Trophoblast cell (in vitro differentiated cells and primary cell): ENCODE data around the gene KRT222.

Experiments used
- DNase-seq, 2 donors: peaks; one replicate each; pipeline ENCODE4 v3.0.0-alpha.2; 2016
- H2AFZ ChIP-seq: 2 replicates; pipeline ENCODE4 v1.6.1; 2013; ENCODE audit warnings: low read length, moderate library complexity, mild to moderate bottlenecking; ENCODE audit not compliant: insufficient read depth, poor library complexity
- H2AK5ac ChIP-seq: 2 replicates; pipeline ENCODE4 v1.6.1; 2013; ENCODE audit warnings: mild to moderate bottlenecking, low read length
- H2BK120ac ChIP-seq: 2 replicates; pipeline ENCODE4 v1.6.1; 2013; ENCODE audit warnings: low read length, mild to moderate bottlenecking, moderate library complexity; ENCODE audit not compliant: insufficient read depth, poor library complexity
- H2BK12ac ChIP-seq: 2 replicates; pipeline ENCODE4 v1.6.1; 2013; ENCODE audit warnings: mild to moderate bottlenecking, low read length, moderate library complexity
- H2BK5ac ChIP-seq: 2 replicates; pipeline ENCODE4 v1.6.1; 2013; ENCODE audit warnings: low read length, low read depth, moderate library complexity, mild to moderate bottlenecking; ENCODE audit not compliant: poor library complexity
- H3K14ac ChIP-seq: 2 replicates; pipeline ENCODE4 v1.6.1; 2013; ENCODE audit warnings: mild to moderate bottlenecking, low read length
- H3K18ac ChIP-seq: 2 replicates; pipeline ENCODE4 v1.6.1; 2013; ENCODE audit warnings: mild to moderate bottlenecking, low read length
- H3K23ac ChIP-seq: 2 replicates; pipeline ENCODE4 v1.6.1; 2013; ENCODE audit warnings: low read length
- H3K27ac ChIP-seq: 2 replicates; pipeline ENCODE4 v1.5.1; 2013; ENCODE audit warnings: low read depth, mild to moderate bottlenecking, inconsistent platforms, low read length, moderate library complexity
- H3K27me3 ChIP-seq: 2 replicates; pipeline ENCODE4 v1.6.1; 2013; ENCODE audit warnings: inconsistent platforms, mild to moderate bottlenecking, low read length, moderate library complexity; ENCODE audit not compliant: insufficient read depth
- H3K36me3 ChIP-seq, 2 experiments: 1 replicate in 1 of 2; 2 replicates in 1 of 2; pipeline ENCODE4 v1.6.1; 2013; ENCODE audit warnings: low read length in 2 of 2, mild to moderate bottlenecking in 2 of 2, moderate library complexity in 1 of 2; ENCODE audit not compliant: insufficient read depth in 2 of 2, control insufficient read depth in 1 of 2
- H3K4ac ChIP-seq: 2 replicates; pipeline ENCODE4 v1.6.1; 2013; ENCODE audit warnings: low read depth, mild to moderate bottlenecking, low read length, moderate library complexity
- H3K4me1 ChIP-seq, 2 experiments: 1 replicate in 1 of 2; 2 replicates in 1 of 2; pipeline ENCODE4 v1.6.1; 2013; ENCODE audit warnings: low read length in 2 of 2, mild to moderate bottlenecking in 2 of 2, moderate library complexity in 1 of 2; ENCODE audit not compliant: insufficient read depth in 2 of 2, control insufficient read depth in 1 of 2
- H3K4me2 ChIP-seq: 2 replicates; pipeline ENCODE4 v1.6.1; 2013; ENCODE audit warnings: inconsistent platforms, mild to moderate bottlenecking, low read length, moderate library complexity
- H3K4me3 ChIP-seq: 2 replicates; pipeline ENCODE4 v1.5.1; 2013; ENCODE audit warnings: mild to moderate bottlenecking, low read depth, low read length, inconsistent platforms
- H3K79me1 ChIP-seq: one replicate; pipeline ENCODE4 v1.6.1; 2013; ENCODE audit warnings: low read length
- H3K79me2 ChIP-seq: 2 replicates; pipeline ENCODE4 v1.6.1; 2013; ENCODE audit warnings: low read length, mild to moderate bottlenecking; ENCODE audit not compliant: control insufficient read depth, insufficient read depth, poor library complexity
- H3K9ac ChIP-seq: 2 replicates; pipeline ENCODE4 v1.6.1; 2013; ENCODE audit warnings: mild to moderate bottlenecking, low read length
- H3K9me3 ChIP-seq: 2 replicates; pipeline ENCODE4 v1.6.1; 2013; ENCODE audit warnings: low read depth, mild to moderate bottlenecking, control low read depth, inconsistent platforms, low read length; ENCODE audit not compliant: insufficient read depth
- H4K12ac ChIP-seq: 2 replicates; pipeline ENCODE4 v1.6.1; 2013; ENCODE audit warnings: low read depth, mild to moderate bottlenecking, low read length, moderate library complexity
- H4K8ac ChIP-seq: 2 replicates; pipeline ENCODE4 v1.6.1; 2013; ENCODE audit warnings: low read depth, mild to moderate bottlenecking, low read length, moderate library complexity
- H4K91ac ChIP-seq: one replicate; pipeline ENCODE4 v1.6.1; 2013; ENCODE audit warnings: low read depth, mild to moderate bottlenecking, low read length, moderate library complexity
- WGBS: extraction: QIAGEN DNeasy Blood & Tissue Kit; methylation state at CpG from one replicate; pipeline ENCODE4 v1.1.7; 2013; ENCODE audit warnings: missing lambda C conversion rate; ENCODE audit not compliant: insufficient read length, insufficient coverage; ENCODE audit errors: extremely low coverage; 5-methylcytosine and 5-hydroxymethylcytosine counted together

KRT222 gene

DNA sequence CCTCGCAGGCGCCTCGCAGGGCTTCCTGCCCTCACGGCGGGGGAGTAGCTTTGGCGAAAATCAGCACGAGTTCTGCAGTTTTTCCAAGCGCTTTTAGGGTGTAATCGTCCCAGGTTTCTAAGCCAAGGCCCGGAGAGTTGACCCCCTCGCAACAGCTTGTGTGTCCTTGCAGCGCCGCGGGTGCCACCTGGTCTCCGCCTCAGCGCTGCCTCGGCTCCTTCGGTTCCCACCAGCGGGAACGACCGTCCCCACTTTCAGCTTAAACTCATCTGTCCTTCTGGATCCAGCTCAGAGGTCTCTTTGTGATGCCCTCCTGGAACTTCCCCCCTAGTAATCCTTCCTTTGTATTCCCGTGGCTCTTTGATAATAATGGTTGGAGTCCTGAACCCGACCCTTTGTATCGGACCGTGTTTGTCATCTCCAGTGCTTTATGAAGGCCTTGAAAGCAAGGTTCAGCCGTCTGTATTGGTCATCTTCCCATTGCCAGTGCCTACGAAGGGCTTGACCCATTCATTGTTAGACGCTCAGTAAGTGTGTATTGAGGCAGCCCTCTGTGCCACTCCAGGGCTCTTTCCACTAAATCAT lies 16.5 kb downstream of the KRT222 start:
- no CpG with 5 or more reads among the region's 28 CpGs for WGBS
- H3K4me3 ChIP-seq: peak overlapping the region; percentile 95

DNA sequence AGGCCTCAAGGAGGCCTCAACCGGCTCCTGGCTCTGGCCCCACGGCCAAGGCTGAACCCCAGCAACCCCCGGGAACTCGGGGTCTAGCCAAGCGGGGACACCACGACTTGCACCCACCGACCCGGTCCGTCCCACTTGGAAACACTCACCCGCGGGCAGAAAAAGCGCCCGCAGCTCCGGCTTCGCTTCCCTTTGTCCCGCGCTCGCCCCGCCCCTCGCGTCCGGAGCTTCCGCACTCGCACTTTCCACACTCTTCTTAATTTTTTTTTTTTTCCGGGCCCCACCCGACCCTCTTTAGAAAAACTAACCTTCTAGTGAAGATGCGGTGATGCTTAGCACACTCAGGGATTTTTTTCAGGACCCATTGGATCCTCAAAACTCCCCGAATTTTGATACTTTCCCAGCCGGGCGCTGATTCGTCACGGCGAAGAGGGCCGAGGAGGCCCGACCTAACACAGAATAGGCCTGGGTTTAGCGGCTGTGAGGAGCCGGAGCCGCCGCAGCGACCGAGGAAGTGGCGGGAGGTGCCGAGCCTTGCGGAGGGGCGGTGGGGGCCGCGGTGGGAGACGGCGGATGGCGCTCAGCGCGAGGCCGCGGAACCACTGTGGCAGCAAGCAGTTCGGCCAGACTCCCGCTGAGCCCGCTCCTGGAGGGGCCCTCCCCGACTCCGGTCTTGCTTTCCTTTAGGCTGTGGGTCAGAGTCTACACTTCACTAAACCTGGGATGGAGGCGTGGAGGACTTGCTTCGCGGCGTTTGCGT lies 17.2 kb downstream of the KRT222 start, which contains the start of gene SMARCE1:
Gene SMARCE1, minus strand, starts transcription at position 195 of the 760 bp plus-strand sequence. CDS start 2,016 bp downstream, outside the sequence.
- H4K8ac ChIP-seq: peak within 1 kb of the TSS; percentile 100
- peaks cover 11% of the 10 kb centered on the region for H3K79me2 ChIP-seq
- H2BK5ac ChIP-seq: peak within 1 kb of the TSS; percentile 99
- peaks cover 13% of the 10 kb centered on the region for H3K79me1 ChIP-seq
- peak within 1 kb of the TSS; percentile 100 for H3K9ac ChIP-seq
- peak within 1 kb of the TSS; percentile 100 for H2AFZ ChIP-seq
- H3K27ac ChIP-seq: peak within 1 kb of the TSS; percentile 92
- no peaks in the 10 kb centered on the region for H3K27me3 ChIP-seq
- peak within 1 kb of the TSS; percentile 95 for H4K12ac ChIP-seq
- peak within 1 kb of the TSS; percentile 97 for H3K4me2 ChIP-seq
- peak within 1 kb of the TSS; percentile 100 for H2AK5ac ChIP-seq
- no CpG with 5 or more reads among the region's 64 CpGs for WGBS
- peak within 1 kb of the TSS; percentile 100 for H4K91ac ChIP-seq
- no peak within 1 kb of the TSS for H2BK12ac ChIP-seq
- no peaks in the 10 kb centered on the region for H3K9me3 ChIP-seq
- H3K4ac ChIP-seq: peak within 1 kb of the TSS; percentile 100
- H3K14ac ChIP-seq: peak within 1 kb of the TSS; percentile 100
- peak within 1 kb of the TSS; percentile 99 for H2BK120ac ChIP-seq
- H3K23ac ChIP-seq: peak within 1 kb of the TSS; percentile 17
- H3K36me3 ChIP-seq: peaks cover 0 to 2% of the 10 kb centered on the region in 2 experiments
- H3K4me1 ChIP-seq: peaks cover 4 to 7% of the 10 kb centered on the region in 2 experiments
- peak within 1 kb of the TSS; percentile 95 for H3K4me3 ChIP-seq
- DNase-seq: peak; percentile 69 to 83
- peak within 1 kb of the TSS; percentile 99 for H3K18ac ChIP-seq

More for the DNA sequence above, 16.5 kb downstream of the KRT222 start:
- peak overlapping the region; percentile 95 for H4K12ac ChIP-seq
- peak overlapping the region; percentile 97 for H2BK120ac ChIP-seq
- DNase-seq: peak in 1 of 2 donors; percentile 10
- H3K27me3 ChIP-seq: no peaks in the 10 kb centered on the region
- H3K79me2 ChIP-seq: peaks cover 11% of the 10 kb centered on the region
- peak overlapping the region; percentile 48 for H3K4ac ChIP-seq
- peaks cover 4 to 7% of the 10 kb centered on the region in 2 experiments for H3K4me1 ChIP-seq
- peak overlapping the region; percentile 99 for H2AFZ ChIP-seq
- no peak overlapping the region for H2BK12ac ChIP-seq
- H3K23ac ChIP-seq: no peak overlapping the region
- H2AK5ac ChIP-seq: no peak overlapping the region
- H3K27ac ChIP-seq: peak overlapping the region; percentile 92
- peaks cover 0 to 2% of the 10 kb centered on the region in 2 experiments for H3K36me3 ChIP-seq
- H4K8ac ChIP-seq: peak overlapping the region; percentile 100
- peaks cover 13% of the 10 kb centered on the region for H3K79me1 ChIP-seq
- H3K14ac ChIP-seq: peak overlapping the region; percentile 100
- peak overlapping the region; percentile 99 for H3K9ac ChIP-seq
- H3K4me2 ChIP-seq: peak overlapping the region; percentile 97
- H3K9me3 ChIP-seq: no peaks in the 10 kb centered on the region
- peak overlapping the region; percentile 99 for H2BK5ac ChIP-seq
- H3K18ac ChIP-seq: peak overlapping the region; percentile 98
- H4K91ac ChIP-seq: peak overlapping the region; percentile 97

DNA sequence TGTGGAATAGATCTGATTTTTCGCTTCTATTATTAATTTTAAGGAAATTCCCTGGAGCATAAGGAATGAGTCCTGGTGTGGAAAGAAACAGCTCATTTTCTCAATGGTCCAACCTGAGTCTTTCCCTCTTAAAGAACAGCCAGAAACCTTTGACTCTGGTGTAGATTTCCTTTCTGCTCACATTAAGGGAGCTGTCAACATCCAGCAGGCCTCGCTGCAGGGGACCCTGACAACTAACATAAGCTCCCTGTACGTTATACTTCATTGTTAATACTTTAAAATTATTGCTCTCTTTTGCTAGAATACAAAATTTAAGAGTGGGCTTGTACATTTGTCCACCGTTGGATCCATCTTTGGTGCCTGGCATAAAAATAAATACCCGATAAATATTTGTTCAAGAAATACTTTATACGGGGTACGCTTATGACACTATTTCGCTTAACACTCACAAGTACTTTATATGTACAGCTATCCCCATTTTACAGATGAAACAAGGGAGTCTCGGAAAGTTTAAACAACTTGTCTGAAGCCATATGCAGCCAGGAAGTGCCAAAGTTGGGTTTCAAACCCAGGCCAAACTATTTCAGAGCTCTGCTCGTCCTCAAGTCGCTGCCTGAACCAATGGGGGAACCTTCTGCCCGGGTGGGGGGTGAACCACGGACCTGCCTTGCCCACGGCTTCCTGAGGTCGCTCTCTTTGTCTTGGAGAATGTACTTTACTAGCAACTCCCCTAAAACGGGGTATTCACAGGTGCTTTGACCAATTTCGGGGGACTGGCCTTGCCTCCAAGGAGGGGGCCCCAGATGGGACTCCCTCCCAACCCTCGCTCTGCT lies 18.0 kb downstream of the KRT222 start:
- Histone ChIP-seq H3K9me3 (no peaks in the 10 kb centered on the region), H3K36me3 (peaks cover 2 to 5% of the 10 kb centered on the region in 2 experiments), H4K91ac (peak overlapping the region; percentile 100), H3K4me1 (peaks cover 4 to 7% of the 10 kb centered on the region in 2 experiments), H3K4ac (peak overlapping the region; percentile 100), H3K14ac (peak overlapping the region; percentile 100), H2AK5ac (peak overlapping the region; percentile 100), H2BK5ac (peak overlapping the region; percentile 99), H3K79me2 (peaks cover 11% of the 10 kb centered on the region), H3K9ac (peak overlapping the region; percentile 100), H3K23ac (peak overlapping the region; percentile 17), H3K4me2 (peak overlapping the region; percentile 97), H2AFZ (peak overlapping the region; percentile 100), H3K79me1 (peaks cover 13% of the 10 kb centered on the region), H2BK120ac (peak overlapping the region; percentile 99), H2BK12ac (no peak overlapping the region), H4K8ac (peak overlapping the region; percentile 100), H3K4me3 (peak overlapping the region; percentile 94), H3K27me3 (no peaks in the 10 kb centered on the region), H4K12ac (peak overlapping the region; percentile 95), H3K27ac (peak overlapping the region; percentile 64), H3K18ac (peak overlapping the region; percentile 99)
- peak; percentile 7 to 39 for DNase-seq
- WGBS: no CpG with 5 or more reads among the region's 18 CpGs

DNA sequence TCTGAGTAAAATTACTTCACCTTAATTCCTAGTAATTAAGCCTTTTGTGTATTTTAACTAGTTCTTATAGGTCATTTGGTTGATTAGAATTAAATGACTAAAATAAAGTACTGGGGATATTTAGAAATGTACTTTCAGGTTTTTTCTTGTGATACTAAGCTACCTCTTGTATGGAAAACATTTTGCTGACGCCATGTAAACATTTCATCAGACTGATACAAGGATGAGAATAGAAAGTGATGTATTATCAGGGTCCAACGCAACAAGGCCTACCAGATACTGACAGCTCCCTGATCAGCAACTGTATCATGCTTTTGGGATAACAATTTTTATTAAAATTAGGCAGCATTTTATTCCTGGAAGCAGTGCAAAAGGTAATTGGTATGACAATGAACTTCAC lies 19.0 kb downstream of the KRT222 start:
- Histone ChIP-seq H3K79me2 (peaks cover 11% of the 10 kb centered on the region), H3K36me3 (peaks cover 2 to 6% of the 10 kb centered on the region in 2 experiments), H4K8ac (no peak overlapping the region), H2BK5ac (no peak overlapping the region), H3K27me3 (no peaks in the 10 kb centered on the region), H3K23ac (no peak overlapping the region), H3K4me1 (peaks cover 4 to 7% of the 10 kb centered on the region in 2 experiments), H3K79me1 (peaks cover 13% of the 10 kb centered on the region), H3K14ac (no peak overlapping the region), H3K9me3 (no peaks in the 10 kb centered on the region), H3K4me2 (no peak overlapping the region), H2AK5ac (no peak overlapping the region), H3K9ac (no peak overlapping the region), H2AFZ (no peak overlapping the region), H3K4me3 (no peak overlapping the region), H3K18ac (no peak overlapping the region), H2BK12ac (no peak overlapping the region), H4K91ac (no peak overlapping the region), H3K27ac (no peak overlapping the region), H3K4ac (no peak overlapping the region), H2BK120ac (no peak overlapping the region), H4K12ac (no peak overlapping the region)
- no peak for DNase-seq
- WGBS: no CpG with 5 or more reads among the region's 2 CpGs
